HG03045 (cell line): ENCODE data around the gene ITGB7.
A peak's percentile ranks its signal among the peaks of the same experiment; 100 is the strongest.
"Not testable (repeated sequence)": the region's sequence is repeated elsewhere in the genome, so short reads cannot be mapped to it uniquely, and the experiment has no call there.

Source experiments
- ATAC-seq: cut with Tn5 transposase; IDR thresholded peaks from one replicate; pipeline ENCODE4 v1.9.1; 2021; ENCODE audit warnings: mild to moderate bottlenecking, moderate library complexity; ENCODE audit not compliant: unreplicated experiment

ITGB7 gene

GRCh38 chr12:53217931-53218307, 10.9 kb upstream of the ITGB7 start:
- ATAC-seq = no peak

GRCh38 chr12:53217051-53217930, 10.2 kb upstream of the ITGB7 start:
- no peak for ATAC-seq

- no peak for ATAC-seq
Measured at GRCh38 chr12:53215497-53215896, 8.4 kb upstream of the ITGB7 start.

DNA sequence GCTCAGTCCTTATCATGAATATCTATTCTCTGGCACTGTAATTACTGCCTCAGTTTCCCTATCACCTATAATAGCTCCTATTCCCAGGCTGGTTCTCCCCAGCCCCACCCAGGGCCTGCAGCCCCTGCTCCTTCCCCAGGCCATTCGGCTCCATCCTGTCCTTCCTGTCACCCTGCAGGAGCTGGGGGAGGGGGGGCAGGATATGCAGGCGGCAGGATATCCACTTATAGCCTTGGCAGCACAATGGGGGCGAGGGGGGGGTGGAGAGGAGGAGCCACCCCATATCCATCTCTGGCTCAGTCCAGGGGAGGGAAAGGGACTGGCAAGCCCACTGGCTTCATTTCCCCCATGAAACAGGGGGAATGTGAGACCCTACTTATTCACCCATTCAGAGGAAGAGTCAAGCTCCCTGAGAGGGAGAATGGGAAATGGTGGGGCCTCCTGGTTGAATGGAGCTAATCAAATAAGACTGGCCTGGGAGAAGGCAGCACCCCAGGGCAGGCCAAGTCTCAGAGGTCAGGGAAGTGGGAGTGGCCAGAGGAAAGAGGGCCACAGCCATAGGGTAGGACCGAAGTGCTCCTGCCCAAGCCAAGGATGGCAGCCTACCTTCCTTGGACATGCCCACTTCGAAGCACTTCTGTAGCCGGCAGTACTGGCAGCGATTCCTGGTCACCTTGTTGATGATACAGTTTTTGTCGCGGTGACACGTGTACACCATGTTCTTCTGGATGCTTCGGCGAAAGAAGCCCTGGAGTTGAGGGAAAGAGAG, 7.8 kb upstream of the ITGB7 start:
- no peak for ATAC-seq

GRCh38 chr12:53214221-53214620, 7.2 kb upstream of the ITGB7 start:
- no peak for ATAC-seq

GRCh38 chr12:53213348-53213747, 6.3 kb upstream of the ITGB7 start:
- ATAC-seq = no peak

DNA sequence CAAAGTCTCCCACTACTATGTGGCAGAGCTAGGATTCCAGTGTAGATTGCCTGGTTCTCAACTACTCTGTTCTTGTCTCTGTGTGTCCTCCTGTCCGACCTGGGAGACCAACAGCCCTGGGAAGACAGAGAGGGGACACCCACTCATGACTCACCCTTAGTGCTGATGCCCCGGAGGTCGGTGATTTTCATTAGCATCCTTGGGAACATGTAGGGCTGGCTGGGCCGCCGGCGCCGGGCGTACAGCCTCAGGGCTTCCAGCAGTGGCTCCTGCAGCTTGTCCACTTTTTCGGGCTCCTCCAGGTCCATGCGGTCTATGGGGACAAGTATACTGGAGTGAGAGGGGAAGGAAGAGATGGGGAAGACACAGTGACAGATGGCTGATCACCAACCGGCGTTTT, 5.9 kb upstream of the ITGB7 start:
- no peak for ATAC-seq

DNA sequence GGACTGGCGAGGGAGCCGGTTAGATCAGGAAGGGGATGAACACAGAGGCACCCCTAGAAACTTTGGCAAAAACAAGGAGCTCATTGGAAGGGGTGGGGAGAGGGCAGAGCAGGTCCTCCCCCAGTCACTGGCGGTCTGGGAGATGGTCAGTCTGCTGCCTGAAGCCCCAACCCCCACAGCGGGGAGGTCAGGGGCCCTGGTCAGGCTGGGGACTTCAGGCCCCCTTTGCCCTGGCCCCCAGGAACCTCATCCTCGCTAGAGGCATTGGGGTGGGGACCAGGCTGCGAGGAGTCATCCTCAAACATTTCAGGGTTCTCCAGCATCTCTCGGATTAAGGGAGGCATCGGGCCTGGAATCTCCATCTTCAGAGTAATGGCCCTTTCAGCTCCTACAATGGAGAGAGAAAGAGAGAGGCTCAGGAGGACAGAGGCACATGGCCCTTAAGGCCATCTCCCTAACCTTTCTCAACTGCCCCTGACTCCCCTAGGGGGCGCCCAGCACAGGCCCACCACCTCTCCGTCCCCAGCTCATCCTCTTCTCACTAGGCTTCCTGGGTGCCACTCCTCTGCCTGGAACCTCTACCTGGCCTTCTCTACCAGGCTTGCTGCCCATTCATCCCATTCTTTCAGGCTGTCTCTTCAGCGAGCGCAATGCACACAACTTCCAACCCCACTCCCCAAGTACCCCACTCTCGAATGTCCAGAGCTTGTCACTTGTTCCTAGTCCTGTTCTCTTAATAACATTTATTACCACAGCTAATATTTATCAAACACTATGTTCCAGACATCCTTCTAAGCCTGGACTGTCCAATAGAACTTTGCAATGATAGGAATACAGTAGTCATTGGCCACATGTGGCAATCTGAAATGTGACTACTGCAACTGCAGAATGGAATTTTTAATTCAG, 4.7 kb upstream of the ITGB7 start:
- ATAC-seq = no peak

DNA sequence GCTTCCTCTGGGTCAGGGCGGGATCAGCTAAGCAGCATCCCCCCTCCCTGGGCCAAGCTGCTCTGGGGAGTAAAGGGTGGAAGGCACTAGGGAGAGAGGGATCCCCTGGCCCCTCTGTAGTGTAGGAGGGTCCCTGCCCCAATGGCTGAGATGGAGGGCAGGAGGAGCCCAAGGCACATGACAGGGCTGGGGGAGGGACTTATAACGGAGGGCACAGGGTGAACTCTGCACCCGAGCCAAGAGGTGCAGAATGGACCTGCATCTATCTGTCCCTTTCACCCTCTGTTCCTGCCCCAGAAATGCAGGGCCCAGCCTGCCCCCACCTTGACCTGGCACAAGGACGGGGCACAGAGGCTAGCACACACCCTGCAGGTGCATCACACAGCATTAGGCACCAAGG, 3.8 kb upstream of the ITGB7 start:
- no peak for ATAC-seq

DNA sequence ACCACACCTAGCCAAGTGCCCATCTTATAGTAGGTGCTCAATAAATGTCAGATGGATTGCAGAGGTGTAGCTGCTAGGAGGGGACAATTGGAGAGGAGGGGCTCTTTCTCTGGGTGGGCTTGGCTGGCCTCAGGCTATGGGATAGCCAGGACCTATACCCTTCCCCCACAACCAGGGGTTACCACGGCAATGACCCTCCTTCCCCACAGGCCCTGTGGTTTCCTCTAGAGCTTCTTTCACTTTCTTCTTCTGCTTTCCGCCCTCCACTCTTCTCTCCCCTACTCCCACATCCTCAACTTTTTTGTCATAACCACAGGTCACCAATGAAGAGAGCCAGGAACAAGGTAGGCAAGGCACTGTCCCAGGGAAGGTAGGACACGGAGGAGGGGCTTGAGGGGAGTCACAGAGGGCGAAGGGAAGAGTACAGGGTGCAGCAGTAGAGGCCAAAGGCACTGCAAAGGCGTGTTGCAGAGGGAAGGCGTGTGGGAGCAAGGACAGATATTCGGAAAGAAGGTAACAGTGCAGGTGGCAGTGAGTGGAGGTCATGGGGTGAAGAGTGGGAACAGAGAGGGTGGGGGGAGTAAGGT, 1.9 kb upstream of the ITGB7 start:
- ATAC-seq = no peak

- ATAC-seq = no peak
Measured at GRCh38 chr12:53208435-53208834, 1.4 kb upstream of the ITGB7 start.

GRCh38 chr12:53205747-53206419, 1.2 kb downstream of the ITGB7 start:
- ATAC-seq = peak; percentile 71

DNA sequence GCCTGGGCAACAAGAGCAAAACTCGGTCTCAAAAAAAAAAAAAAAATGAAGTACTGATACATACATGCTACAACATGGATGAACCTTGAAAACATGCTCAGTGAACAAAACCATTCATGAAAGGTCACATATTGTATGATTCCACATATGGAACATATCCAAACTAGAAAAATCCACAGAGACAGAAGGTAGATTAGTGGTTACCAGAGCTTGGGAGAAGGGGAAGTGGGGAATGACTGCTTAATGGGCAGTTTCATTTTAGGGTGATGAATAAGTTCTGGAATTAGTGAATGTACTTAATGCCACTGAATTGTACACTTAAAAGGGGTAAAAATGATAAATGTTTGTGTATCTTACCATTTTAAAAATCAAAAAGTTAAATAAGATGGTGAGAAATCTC, 2.7 kb downstream of the ITGB7 start:
- ATAC-seq = no peak

DNA sequence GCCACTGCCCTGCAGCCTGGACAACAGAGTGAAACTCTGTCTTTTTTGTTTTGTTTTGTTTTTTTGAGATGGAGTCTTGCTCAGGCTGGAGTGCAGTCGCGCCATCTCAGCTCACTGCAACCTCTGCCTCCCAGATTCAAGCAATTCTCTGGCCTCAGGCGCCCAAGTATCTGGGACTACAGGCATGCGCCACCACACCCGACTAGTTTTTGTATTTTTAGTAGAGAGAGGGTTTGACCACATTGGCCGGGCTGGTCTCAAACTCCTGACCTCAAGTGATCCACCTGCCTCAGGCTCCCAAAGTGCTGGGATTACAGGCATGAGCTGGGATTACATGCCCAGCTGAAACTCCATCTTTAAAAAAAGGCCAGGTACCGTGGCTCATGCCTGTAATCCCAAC, 4.7 kb downstream of the ITGB7 start:
- ATAC-seq = not testable (repeated sequence)

DNA sequence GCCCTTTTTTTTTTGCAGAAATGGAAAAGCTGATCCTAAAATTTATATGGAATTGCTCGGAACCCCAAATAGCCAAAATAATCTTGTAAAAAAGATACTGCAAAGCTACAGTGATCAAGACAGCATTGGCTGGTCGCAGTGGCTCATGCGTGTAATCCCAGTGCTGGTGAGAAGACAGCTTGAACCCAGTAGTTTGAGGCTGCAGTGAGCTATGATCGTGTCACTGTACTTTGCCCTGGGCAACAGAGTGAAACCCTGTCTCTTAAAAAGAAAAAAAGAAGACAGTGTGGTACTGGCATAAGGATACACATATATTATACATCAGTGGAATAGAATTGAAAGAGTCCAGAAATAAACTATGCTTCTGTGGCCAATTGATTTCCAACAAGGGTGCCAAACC, 5.4 kb downstream of the ITGB7 start:
- ATAC-seq = no peak

DNA sequence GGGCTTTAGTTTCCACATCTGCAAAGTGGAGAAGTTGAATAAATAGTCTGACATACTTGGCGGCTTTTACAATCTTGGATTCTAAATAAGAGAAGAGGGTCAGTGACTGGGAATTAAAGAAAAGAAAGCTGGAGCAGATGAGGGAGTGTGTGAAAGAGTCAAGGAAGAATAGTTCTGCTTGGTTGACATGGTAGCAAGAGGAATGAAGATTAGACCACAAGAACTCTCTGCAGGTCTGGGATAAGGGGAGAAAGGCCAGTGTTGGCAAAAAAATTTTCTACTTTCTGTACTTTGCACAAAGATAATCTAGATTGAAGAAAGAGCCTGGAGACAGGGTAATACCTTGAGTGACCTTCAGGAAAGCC, 5.9 kb downstream of the ITGB7 start:
- ATAC-seq = no peak

DNA sequence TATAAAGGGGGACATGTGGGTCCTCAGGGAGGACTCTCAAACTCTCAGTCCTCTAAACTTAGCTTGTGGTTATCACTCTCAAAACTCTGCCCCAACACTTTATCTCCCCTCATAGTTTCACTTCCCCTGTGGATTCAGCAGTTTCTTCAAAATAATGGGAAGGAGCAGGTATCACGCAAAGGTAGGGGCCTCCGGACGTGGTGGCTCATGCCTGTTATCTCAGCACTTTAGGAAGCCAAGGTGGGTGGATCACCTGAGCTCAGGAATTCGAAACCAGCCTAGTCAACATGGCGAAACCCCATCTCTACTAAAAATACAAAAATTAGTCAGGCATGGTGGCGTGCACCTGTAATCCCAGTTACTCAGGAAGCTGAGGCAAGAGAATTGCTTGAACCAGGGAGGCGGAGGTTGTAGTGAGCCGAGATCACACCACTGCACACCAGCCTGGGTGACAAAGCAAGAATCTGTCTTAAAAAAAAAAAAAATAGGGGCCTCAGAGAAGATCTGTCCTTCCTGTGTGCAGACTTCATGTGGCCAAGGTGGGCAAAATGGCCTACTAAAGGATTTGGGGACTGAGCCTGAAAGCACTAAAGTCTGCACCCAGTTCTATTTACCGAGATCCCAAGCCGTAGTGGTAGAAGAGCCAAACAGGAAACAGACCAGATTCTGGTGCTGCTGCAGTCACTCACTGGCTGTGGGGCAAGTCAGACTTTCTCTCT, 6.4 kb downstream of the ITGB7 start:
- ATAC-seq = peak; percentile 42

DNA sequence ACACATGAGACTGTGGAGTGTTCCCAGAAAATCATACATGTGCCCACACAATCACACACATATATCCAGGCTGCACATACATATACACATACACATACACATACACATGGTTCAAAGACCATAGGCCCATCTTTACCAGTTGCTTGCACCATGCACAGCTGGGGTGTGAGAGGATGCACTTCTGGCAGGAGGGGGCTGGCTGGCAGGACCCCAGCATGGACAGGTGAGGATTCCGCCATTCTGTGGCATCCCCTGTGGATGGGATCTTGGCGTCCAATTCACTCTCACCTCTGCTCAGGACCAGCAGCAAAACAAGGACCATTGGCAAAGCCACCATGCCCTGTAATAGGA, 7.0 kb downstream of the ITGB7 start:
- peak; percentile 17 for ATAC-seq

GRCh38 chr12:53199700-53200099, 7.4 kb downstream of the ITGB7 start:
- ATAC-seq = no peak
